Activated naive CD4-positive, alpha-beta T cell treated with anti-CD3 and anti-CD28 coated beads, Interleukin-2, amount 10 ng/mL, durations not matched to agents 7 days and 5 days (primary cell): ENCODE measurements around the gene DAPK1.
"Not testable (repeated sequence)": the region's sequence is repeated elsewhere in the genome, so short reads cannot be mapped to it uniquely, and the experiment has no call there.

Source experiments
- CTCF ChIA-PET: fragments of 350-600 bp; sonication (Branson Sonifier 250); formaldehyde crosslinking; loops from one replicate; lab custom pipeline; 2021; ENCODE audit warnings: antibody characterized with exemption; lab: Charles Lee
- DNase-seq: peaks from one replicate; pipeline ENCODE4 v3.0.0-alpha.2; 2020
- H3K27ac Mint-ChIP-seq: one replicate; pipeline ENCODE4 v1.8.0; 2021; ENCODE audit warnings: mild to moderate bottlenecking, moderate library complexity, mixed read lengths
- H3K27me3 Mint-ChIP-seq: one replicate; pipeline ENCODE4 v1.8.0; 2021; ENCODE audit warnings: mild to moderate bottlenecking, mixed read lengths
- H3K36me3 Mint-ChIP-seq: one replicate; pipeline ENCODE4 v1.8.0; 2021; ENCODE audit warnings: mixed read lengths
- H3K4me1 Mint-ChIP-seq: one replicate; pipeline ENCODE4 v1.8.0; 2021; ENCODE audit warnings: mixed read lengths
- H3K4me3 Mint-ChIP-seq: one replicate; pipeline ENCODE4 v1.8.0; 2021; ENCODE audit warnings: mild to moderate bottlenecking, moderate library complexity, mixed read lengths
- H3K9me3 Mint-ChIP-seq: one replicate; pipeline ENCODE4 v1.8.0; 2021; ENCODE audit warnings: mixed read lengths

The DAPK1 gene

DNA sequence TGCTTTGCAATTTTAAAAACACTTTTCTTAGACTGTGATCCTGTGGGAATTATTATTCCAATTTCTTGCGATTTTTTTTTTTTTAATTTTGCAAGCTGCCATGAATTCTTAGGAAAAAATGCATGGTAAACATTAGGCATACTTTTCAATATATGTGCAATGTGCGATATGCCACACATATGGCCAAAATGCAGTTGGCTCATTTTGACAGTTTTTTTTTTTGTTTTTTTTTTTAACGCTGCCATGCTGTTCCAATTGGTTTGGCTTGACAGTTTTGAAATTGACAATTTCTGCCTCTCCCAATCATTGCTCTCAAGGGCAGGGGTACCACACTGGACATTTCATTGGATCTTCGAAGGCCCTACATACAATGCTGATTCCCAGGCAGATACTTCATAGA is 36.4 kb downstream of the DAPK1 start:
- Mint-ChIP-seq H3K36me3 (no peaks in the 10 kb centered on the region), H3K4me3 (no peak overlapping the region)
- CTCF ChIA-PET = no interaction called here

DNA sequence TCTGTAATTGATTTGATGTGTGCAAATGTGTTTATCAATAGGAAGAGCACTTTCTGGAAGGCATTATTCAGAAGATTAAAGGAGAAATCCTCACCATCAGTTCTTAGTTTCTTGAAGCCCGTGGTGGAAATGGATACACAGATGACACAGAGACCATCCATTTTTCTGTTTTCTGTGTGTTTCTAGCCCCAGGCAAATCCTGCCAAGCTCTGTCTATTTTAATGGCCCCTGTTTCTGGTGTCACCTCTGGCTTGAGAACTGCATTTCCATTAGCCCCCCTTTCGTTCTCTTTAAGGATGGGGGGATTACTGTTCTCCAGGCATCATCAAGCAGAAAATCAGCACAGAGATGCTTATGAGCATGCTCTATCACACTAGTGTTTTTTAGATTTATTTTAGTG is 37.3 kb downstream of the DAPK1 start:
- no peaks in the 10 kb centered on the region for H3K4me1 Mint-ChIP-seq
- no peaks in the 10 kb centered on the region for H3K27me3 Mint-ChIP-seq
- H3K36me3 Mint-ChIP-seq = no peaks in the 10 kb centered on the region
- H3K4me3 Mint-ChIP-seq = no peak overlapping the region
- H3K9me3 Mint-ChIP-seq = no peaks in the 10 kb centered on the region
- DNase-seq = no peak
- CTCF ChIA-PET = no interaction called here
- H3K27ac Mint-ChIP-seq = no peak overlapping the region

More for the DNA sequence above, 36.4 kb downstream of the DAPK1 start:
- Mint-ChIP-seq H3K9me3 (no peaks in the 10 kb centered on the region), H3K27ac (no peak overlapping the region), H3K27me3 (no peaks in the 10 kb centered on the region), H3K4me1 (no peaks in the 10 kb centered on the region)
- DNase-seq = no peak

DNA sequence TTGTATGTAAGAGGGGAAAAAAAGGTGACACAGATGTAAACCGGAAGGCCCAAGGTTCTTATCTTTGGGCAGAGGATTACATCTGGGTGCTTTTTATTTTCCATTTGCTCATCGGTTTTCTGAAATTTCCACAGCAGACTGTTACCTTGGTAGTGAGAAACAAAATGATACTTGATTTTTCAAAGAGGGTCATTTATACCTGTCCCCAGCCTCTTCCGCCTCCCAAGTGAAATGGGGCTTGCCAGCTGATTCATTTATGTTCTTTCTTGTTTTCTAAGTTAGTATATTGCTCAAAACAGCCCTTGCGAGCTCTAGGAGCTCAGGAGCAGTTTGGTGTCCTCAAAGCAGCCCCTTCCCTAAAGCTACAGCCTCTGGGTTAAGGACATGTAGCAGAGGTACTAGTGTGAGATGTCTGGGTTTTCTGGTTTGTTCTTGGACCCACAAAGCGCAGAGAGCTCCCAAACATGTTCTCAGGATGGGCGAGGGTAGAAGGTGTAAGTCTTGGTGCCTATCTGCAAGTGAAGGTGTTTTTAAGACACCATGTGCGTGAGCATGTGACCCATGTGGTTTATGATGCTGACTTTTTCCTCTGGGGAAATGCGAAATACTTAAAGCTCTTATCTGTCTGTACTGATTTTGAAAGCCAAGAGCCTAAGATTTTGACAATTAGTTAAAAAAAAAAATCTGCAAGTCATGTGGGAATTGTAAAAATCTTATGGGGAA is 38.3 kb downstream of the DAPK1 start:
- no peak overlapping the region for H3K27ac Mint-ChIP-seq
- DNase-seq = no peak
- no peak overlapping the region for H3K4me3 Mint-ChIP-seq
- CTCF ChIA-PET = interaction anchor here (0.7 kb wide), 1 partner anchor 1745 kb away, joined by 3 read pairs; no protein-coding TSS in a partner anchor
- no peaks in the 10 kb centered on the region for H3K4me1 Mint-ChIP-seq
- no peaks in the 10 kb centered on the region for H3K36me3 Mint-ChIP-seq
- no peaks in the 10 kb centered on the region for H3K9me3 Mint-ChIP-seq
- no peaks in the 10 kb centered on the region for H3K27me3 Mint-ChIP-seq

DNA sequence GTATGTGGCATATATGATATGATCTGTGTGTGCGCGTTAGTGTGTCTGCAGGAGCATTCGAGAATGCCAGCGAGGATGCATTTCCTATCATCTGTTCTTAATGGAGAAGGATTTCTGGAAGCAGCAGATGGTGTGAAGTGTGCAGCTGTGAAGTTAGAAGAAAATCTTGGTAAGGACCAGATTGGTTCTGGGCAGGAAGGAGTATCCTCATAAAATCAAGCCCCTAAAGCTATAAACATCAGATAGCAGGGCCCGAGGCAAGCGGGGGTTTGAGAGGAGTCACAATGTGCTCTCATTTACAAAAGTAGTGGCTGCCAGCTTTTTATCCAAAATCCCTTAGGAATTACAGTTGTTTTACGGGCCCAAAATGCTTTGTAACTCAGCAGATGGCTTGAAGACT is 40.0 kb downstream of the DAPK1 start:
- Mint-ChIP-seq H3K4me3 (no peak overlapping the region), H3K27ac (no peak overlapping the region), H3K36me3 (no peaks in the 10 kb centered on the region), H3K9me3 (no peaks in the 10 kb centered on the region), H3K4me1 (no peaks in the 10 kb centered on the region), H3K27me3 (peaks cover 3% of the 10 kb centered on the region)
- DNase-seq = no peak
- CTCF ChIA-PET = no interaction called here

DNA sequence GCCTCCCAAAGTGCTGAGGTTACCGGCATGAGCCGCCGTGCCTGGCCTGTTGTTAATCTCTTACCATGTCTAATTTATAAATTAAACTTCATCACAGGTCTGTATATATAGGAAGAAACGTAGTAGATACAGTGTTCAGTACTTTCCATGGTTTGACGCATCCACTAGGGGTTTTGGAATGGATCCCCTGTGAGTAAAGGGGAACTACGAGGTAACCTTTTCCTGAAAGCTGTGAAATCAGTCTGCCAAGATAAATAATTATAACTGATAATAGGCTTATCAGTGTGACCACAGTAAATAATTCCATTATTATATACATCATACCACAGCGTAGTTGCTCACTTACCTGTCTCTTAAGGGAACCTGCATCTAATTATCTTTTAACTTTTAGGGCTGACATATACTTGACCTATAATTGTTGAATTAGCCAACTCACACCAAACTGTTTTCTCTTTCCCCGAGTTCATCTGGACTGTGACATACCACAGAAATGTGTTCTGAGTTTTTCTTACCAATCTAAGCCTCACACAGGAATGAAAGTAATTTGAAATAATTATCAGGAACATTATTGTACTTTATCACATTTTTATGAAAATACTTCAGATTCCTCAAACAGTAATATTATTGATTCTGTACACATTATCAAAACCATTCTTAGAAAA is 42.9 kb downstream of the DAPK1 start:
- CTCF ChIA-PET = no interaction called here
- Mint-ChIP-seq H3K27me3 (peaks cover 6% of the 10 kb centered on the region), H3K36me3 (no peaks in the 10 kb centered on the region), H3K4me3 (no peak overlapping the region), H3K9me3 (no peaks in the 10 kb centered on the region), H3K4me1 (no peaks in the 10 kb centered on the region), H3K27ac (no peak overlapping the region)
- no peak for DNase-seq

DNA sequence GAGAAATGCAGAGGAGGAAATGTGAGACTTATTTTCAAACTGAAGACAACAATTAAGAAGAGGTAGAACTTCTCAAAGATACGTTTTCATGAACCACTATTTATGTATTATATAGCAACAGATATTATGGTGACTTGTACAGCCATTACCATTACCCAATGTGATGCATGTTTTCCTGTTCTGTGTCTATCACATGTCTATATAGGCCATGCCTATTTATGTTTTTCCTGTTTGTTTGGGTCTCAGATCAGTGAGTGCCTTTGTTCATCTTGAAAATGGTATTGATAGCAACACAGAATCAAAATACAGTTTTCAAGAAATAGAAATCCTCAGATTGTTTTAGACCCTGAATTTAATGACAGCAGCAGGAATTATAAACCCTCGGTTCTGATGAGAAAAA is 44.0 kb downstream of the DAPK1 start:
- H3K4me3 Mint-ChIP-seq = no peak overlapping the region
- H3K4me1 Mint-ChIP-seq = no peaks in the 10 kb centered on the region
- H3K27me3 Mint-ChIP-seq = peaks cover 6% of the 10 kb centered on the region
- CTCF ChIA-PET = no interaction called here
- H3K27ac Mint-ChIP-seq = no peak overlapping the region
- no peaks in the 10 kb centered on the region for H3K9me3 Mint-ChIP-seq
- no peaks in the 10 kb centered on the region for H3K36me3 Mint-ChIP-seq
- no peak for DNase-seq

DNA sequence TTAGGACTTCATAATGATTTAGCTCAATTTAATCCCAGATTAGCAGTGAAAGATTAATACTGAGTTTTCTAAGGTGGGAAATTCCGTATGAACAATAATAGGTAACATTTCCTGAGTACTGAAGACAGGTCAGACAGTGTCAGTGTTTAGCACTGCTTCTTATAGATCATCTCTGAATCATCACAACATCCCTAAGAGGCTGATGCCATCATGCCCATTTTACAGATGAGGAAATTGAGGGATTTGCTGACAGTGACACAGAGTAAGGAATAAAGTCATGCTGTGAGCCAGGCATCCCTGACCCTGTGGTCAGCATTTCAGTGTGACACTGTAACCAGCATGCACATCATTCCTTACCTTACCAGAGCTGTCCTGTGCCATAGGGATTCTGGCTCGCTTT is 44.5 kb downstream of the DAPK1 start:
- peaks cover 6% of the 10 kb centered on the region for H3K27me3 Mint-ChIP-seq
- H3K4me1 Mint-ChIP-seq = no peaks in the 10 kb centered on the region
- H3K36me3 Mint-ChIP-seq = no peaks in the 10 kb centered on the region
- no peak overlapping the region for H3K27ac Mint-ChIP-seq
- CTCF ChIA-PET = no interaction called here
- H3K9me3 Mint-ChIP-seq = no peaks in the 10 kb centered on the region
- H3K4me3 Mint-ChIP-seq = no peak overlapping the region
- DNase-seq = no peak

DNA sequence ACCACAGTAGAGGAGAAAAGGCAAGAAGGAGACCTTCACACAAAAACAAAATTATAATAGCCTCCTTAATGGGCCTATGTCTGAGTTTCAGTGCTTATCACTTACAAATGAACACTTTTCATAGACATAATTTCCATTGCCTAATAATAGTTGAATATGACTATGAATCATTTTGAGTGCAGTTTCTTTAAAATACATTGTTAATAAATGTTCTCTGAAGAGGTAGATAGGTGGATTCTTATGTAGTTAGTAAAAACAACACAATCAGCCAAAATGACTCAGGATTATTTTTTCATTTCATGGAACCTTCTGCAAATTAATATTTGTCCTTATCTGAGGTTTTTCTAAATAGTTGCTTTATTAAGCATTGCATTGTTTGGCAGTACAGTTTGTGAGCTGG is 45.6 kb downstream of the DAPK1 start:
- H3K36me3 Mint-ChIP-seq = no peaks in the 10 kb centered on the region
- peaks cover 6% of the 10 kb centered on the region for H3K27me3 Mint-ChIP-seq
- DNase-seq = no peak
- no peak overlapping the region for H3K4me3 Mint-ChIP-seq
- no peak overlapping the region for H3K27ac Mint-ChIP-seq
- H3K4me1 Mint-ChIP-seq = no peaks in the 10 kb centered on the region
- CTCF ChIA-PET = no interaction called here
- H3K9me3 Mint-ChIP-seq = no peaks in the 10 kb centered on the region

DNA sequence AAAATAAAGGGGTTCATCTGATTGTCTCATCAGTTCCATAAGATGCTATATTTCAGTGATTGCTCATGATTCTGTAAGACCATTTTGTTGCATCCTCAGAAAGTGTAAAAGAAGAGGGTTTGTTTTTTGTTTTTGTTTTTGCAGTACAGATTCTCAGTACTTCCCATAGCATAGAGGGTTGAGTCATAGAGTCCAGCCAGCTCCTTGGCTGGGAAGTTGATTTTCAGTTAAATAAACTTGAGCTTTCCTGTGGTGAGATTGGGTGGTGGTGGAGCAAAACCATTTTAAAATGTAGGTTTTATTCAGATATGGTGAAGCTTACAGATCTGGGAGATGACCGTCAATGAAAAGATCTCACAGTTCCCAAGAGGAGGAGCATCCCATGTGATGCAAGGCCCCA is 48.2 kb downstream of the DAPK1 start:
- Mint-ChIP-seq H3K36me3 (no peaks in the 10 kb centered on the region), H3K4me3 (no peak overlapping the region), H3K4me1 (no peaks in the 10 kb centered on the region), H3K27me3 (peaks cover 6% of the 10 kb centered on the region), H3K9me3 (no peaks in the 10 kb centered on the region), H3K27ac (no peak overlapping the region)
- CTCF ChIA-PET = no interaction called here
- DNase-seq = no peak

DNA sequence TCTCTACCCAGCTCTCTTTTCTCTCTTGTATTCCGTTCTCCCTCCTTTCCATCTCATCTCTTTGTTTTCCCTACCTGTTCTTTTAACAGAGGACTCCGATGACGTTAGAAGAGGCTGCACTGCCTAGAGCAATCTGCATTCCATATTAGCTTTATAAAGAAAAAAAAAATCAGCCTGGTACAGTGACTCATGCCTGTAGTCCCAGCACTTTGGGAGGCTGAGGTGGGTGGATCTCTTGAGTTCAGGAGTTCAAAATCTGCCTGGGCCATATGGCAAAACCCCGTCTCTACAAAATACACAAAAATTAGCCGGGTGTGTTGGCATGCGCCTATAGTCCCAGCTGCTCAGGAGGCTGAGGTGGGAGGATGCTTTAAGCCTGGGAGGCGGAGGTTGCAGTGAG is 49.0 kb downstream of the DAPK1 start:
- Mint-ChIP-seq H3K9me3 (no peaks in the 10 kb centered on the region), H3K4me3 (no peak overlapping the region), H3K27me3 (peaks cover 10% of the 10 kb centered on the region), H3K36me3 (no peaks in the 10 kb centered on the region), H3K4me1 (no peaks in the 10 kb centered on the region), H3K27ac (no peak overlapping the region)
- CTCF ChIA-PET = no interaction called here
- no peak for DNase-seq

DNA sequence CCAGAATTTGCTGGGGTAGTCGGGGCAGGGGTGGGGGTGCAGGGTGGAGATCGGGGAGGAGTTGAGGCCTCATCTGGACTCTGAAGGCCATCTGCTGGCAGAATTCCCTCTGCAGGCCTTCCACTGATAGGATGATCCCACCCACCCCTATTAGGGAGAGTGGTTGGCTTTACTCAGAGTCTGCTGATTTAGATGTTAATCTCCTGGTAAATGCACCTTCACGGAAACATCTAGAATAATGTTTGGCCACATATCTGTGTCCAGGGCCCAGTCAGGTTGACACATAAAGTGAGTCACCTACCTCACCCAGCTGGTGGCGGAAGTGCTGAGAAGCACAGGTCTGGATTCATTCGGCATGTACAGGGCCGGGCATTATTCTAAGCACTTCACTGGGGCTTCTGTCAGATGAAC is 50.0 kb downstream of the DAPK1 start:
- Mint-ChIP-seq H3K4me3 (no peak overlapping the region), H3K27me3 (peaks cover 9% of the 10 kb centered on the region), H3K27ac (no peak overlapping the region), H3K9me3 (no peaks in the 10 kb centered on the region), H3K36me3 (no peaks in the 10 kb centered on the region), H3K4me1 (no peaks in the 10 kb centered on the region)
- no peak for DNase-seq
- CTCF ChIA-PET = no interaction called here

DNA sequence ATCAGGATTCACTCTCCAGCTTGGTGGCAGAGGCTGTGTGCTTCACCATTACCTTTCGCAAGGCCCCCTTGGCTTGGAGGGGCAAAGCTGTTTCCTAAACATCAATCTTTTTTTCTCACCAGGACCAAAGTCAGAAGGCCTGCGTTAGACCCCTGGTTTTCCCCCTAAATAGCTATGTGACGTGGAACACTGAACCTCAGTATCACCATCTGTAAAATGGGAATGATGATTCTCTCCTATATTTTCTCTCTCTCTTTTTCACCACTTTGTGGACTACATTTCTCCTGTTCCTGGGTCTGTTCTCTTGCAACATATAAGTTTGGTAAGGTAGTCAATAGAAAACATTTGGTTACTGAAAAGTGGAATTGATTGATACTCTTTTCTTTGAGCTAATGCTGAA is 50.5 kb downstream of the DAPK1 start:
- H3K4me1 Mint-ChIP-seq = no peaks in the 10 kb centered on the region

DNA sequence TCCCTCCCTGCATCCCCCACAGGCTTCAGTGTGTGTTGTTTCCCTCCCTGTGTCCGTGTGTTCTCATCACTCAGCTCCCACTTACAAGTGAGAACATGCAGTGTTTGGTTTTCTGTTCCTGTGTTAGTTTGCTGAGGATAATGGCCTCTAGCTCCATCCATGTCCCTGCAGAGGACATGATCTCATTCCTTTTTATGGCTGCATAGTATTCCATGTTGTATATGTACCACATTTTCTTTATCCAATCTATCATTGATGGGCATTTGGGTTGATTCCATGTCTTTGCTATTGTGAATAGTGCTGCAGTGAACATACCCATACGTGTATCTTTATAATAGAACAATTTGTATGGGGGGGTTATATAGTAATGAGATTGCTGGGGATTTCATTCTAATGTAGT is 51.4 kb downstream of the DAPK1 start:
- H3K27me3 Mint-ChIP-seq, DNase-seq, H3K27ac Mint-ChIP-seq, H3K9me3 Mint-ChIP-seq, H3K4me1 Mint-ChIP-seq, H3K4me3 Mint-ChIP-seq, H3K36me3 Mint-ChIP-seq, CTCF ChIA-PET: not testable (repeated sequence)

More for the DNA sequence above, 50.5 kb downstream of the DAPK1 start:
- Mint-ChIP-seq H3K4me3 (no peak overlapping the region), H3K9me3 (no peaks in the 10 kb centered on the region), H3K36me3 (no peaks in the 10 kb centered on the region), H3K27me3 (peaks cover 9% of the 10 kb centered on the region), H3K27ac (no peak overlapping the region)
- DNase-seq = no peak
- CTCF ChIA-PET = interaction anchor here (0.7 kb wide), 1 partner anchor 20 kb away, joined by 5 read pairs; no protein-coding TSS in a partner anchor

DNA sequence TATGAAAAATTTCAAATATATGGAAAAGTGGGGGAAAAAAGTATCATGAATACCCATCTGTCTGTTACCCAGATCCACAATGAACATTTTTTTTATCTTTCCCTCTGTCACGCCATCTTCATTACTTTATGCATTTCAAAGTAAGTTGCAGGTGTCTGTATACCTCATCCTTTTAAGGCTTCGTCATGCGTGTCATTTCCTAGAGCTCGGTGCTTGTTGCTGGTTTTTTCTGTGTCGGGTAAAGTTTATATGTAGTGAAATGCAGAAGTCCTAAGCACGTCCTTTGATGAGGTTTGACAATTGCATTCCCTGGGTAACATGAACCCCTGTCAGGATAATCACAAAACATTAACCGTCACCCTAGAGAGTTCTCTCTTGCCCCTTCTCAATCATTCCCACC is 52.1 kb downstream of the DAPK1 start:
- no peaks in the 10 kb centered on the region for H3K36me3 Mint-ChIP-seq
- no peak overlapping the region for H3K27ac Mint-ChIP-seq
- peaks cover 7% of the 10 kb centered on the region for H3K27me3 Mint-ChIP-seq
- no peak overlapping the region for H3K4me3 Mint-ChIP-seq
- no peak for DNase-seq
- H3K4me1 Mint-ChIP-seq = no peaks in the 10 kb centered on the region
- no peaks in the 10 kb centered on the region for H3K9me3 Mint-ChIP-seq
- CTCF ChIA-PET = no interaction called here

DNA sequence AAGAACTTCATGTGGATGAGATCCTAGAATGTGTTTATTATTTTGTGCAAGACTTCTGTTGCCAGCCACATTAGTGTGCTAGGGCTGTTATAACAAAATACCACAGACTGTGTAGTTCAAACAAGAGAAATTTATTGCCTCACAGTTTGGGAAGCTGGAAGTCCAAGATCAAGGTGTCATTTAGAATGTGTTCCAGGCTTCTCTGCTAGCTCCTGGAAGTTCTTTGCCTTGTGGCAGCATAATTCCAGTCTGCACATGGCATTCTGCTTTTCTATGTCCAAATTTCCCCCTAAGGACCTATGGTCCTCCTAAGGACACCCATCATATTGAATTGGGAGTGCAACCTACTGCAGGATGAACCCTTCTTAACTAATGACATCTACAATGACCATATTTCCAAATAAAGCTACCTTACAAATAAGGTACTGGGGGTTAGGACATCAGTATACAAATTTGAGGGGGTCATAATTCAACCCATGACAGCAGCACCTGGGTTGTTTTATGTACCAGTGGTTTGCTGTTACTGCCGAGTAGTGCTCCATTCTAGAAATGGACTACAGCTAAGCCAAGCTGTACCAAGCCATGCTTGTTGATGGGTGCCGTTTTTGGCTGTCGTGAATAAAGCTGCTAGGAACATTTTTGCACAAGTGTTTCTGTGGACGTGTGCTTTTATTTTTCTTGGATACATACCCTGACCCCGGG is 52.7 kb downstream of the DAPK1 start:
- no peak overlapping the region for H3K27ac Mint-ChIP-seq
- no peaks in the 10 kb centered on the region for H3K4me1 Mint-ChIP-seq
- H3K36me3 Mint-ChIP-seq = no peaks in the 10 kb centered on the region
- H3K27me3 Mint-ChIP-seq = peaks cover 5% of the 10 kb centered on the region
- H3K4me3 Mint-ChIP-seq = no peak overlapping the region
- no peaks in the 10 kb centered on the region for H3K9me3 Mint-ChIP-seq
- CTCF ChIA-PET = no interaction called here
- DNase-seq = no peak
